ENCODE data around the gene CLASP1. TPM values are rescaled to one million over a fixed set of nuclear protein-coding genes. Genes with fewer than 3 reads are reported as not detected.

Gene CLASP1
- polyA plus RNA-seq, 1 donor (not counting 4 experiments of a cell fraction or from before 2014, with no cell fraction given), result 16.7 TPM

DNA sequence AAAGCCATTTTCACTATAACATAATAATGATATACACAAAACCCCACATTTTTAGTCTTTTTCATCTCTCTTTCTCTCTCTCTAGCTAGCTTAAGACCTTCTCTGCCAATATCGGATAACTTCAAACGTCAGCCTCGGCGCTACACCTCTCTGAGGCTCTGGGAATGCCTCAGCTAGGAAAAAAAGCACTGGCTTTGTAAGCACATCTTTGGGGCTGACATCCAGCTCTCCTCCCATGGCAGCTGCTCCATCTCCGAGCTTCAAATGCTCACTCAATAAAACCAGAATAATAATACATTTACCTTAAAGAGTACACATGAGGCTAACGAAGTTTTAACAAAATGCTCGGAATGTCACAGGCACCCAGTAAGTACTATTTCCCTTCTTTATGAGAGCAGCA is 107.8 kb downstream of the CLASP1 start:
- Histone ChIP-seq H4K20me1 (ENCODE audit: control insufficient read depth, extremely low read depth, insufficient read depth, low read length) (peaks cover 3% of the 10 kb centered on the region), H3K4me1 (ENCODE audit: control insufficient read depth, extremely low read depth, insufficient read depth, low read length) (peaks cover 7% of the 10 kb centered on the region), H2AFZ (ENCODE audit: control insufficient read depth, low read length) (no peak overlapping the region), H3K9me3 (ENCODE audit: control insufficient read depth, low read depth, low read length) (no peaks in the 10 kb centered on the region), H3K27me3 (ENCODE audit: control insufficient read depth, extremely low read depth, insufficient read depth, low read length) (no peaks in the 10 kb centered on the region), H3K9ac (ENCODE audit: control insufficient read depth, extremely low read depth, insufficient read depth, low read length) (no peak overlapping the region), H3K4me3 (ENCODE audit: control insufficient read depth in 2 of 3, extremely low read depth in 1 of 3, insufficient read depth in 2 of 3, low read depth in 1 of 3, low read length in 3 of 3) (no peak overlapping the region), H3K36me3 (ENCODE audit: control insufficient read depth in 2 of 2, extremely low read depth in 1 of 2, insufficient read depth in 2 of 2, low read length in 2 of 2) (no peaks in the 10 kb centered on the region), H3K9me1 (ENCODE audit: control insufficient read depth, extremely low read depth, insufficient read depth, low read length) (no peaks in the 10 kb centered on the region), H3K4me2 (ENCODE audit: control insufficient read depth, extremely low read depth, insufficient read depth, low read depth, low read length) (no peak overlapping the region), H3K79me2 (ENCODE audit: control insufficient read depth, insufficient read depth, low read length) (peaks cover 57% of the 10 kb centered on the region), H3K27ac (ENCODE audit: control insufficient read depth, insufficient read depth, low read length) (no peak overlapping the region)
- no peak for FAIRE-seq
- no peak for DNase-seq (ENCODE audit: low read depth, low spot score)
- dilution Hi-C loops (cut with MboI; ENCODE audit: extremely low pct_ligation_motif_present, low sequenced_read_pairs), result no loop called here
- TF ChIP-seq EZH2 (IDR thresholded peaks at IDR 0.05; ENCODE audit: low read length), result no peak
- TF ChIP-seq, protein P1, sequence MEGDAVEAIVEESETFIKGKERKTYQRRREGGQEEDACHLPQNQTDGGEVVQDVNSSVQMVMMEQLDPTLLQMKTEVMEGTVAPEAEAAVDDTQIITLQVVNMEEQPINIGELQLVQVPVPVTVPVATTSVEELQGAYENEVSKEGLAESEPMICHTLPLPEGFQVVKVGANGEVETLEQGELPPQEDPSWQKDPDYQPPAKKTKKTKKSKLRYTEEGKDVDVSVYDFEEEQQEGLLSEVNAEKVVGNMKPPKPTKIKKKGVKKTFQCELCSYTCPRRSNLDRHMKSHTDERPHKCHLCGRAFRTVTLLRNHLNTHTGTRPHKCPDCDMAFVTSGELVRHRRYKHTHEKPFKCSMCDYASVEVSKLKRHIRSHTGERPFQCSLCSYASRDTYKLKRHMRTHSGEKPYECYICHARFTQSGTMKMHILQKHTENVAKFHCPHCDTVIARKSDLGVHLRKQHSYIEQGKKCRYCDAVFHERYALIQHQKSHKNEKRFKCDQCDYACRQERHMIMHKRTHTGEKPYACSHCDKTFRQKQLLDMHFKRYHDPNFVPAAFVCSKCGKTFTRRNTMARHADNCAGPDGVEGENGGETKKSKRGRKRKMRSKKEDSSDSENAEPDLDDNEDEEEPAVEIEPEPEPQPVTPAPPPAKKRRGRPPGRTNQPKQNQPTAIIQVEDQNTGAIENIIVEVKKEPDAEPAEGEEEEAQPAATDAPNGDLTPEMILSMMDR (optimal IDR thresholded peaks at IDR 0.05 in 1 of 3, IDR thresholded peaks at IDR 0.05 in 1 of 3, conservative IDR thresholded peaks at IDR 0.05 in 1 of 3; ENCODE audit: extremely low read depth in 1 of 3, insufficient read depth in 2 of 3, low read length in 3 of 3), result no peak

DNA sequence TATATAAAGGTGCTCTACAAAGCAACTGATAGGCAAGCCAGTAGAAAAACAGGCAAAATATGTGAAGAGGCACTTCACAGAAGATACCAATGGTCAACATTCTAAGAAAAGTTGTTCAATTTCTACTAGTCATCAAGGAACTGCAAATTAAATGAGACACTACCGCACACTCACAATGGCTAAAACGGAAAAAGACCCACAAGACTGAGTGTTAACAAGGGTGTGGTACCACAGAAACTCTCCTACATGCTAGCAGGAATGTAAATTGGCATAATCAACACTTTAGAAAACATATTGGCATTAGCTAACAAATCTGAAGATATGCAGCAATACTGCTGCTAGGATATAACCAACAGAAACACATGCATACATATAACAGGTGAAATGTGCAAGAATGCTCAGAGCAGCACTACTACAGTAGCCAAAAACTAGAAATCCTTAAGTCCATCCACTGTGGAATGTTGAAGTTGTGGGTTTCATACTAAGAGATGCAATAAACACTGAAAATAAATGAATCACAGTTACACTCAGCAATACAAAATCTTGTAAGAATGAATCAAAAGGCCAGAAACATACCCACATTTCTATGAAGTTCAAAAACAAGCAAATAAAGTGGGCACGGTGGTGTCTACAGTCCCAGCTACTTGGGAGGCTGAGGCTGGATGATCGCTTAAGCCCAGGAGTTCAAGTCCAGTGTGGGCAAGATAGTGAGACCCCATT is 109.4 kb downstream of the CLASP1 start:
- Histone ChIP-seq H3K4me1 (ENCODE audit: control insufficient read depth, extremely low read depth, insufficient read depth, low read length) (peaks cover 7% of the 10 kb centered on the region), H2AFZ (ENCODE audit: control insufficient read depth, low read length) (no peak overlapping the region), H3K79me2 (ENCODE audit: control insufficient read depth, insufficient read depth, low read length) (peaks cover 57% of the 10 kb centered on the region), H4K20me1 (ENCODE audit: control insufficient read depth, extremely low read depth, insufficient read depth, low read length) (peaks cover 3% of the 10 kb centered on the region), H3K4me3 (ENCODE audit: control insufficient read depth in 2 of 3, extremely low read depth in 1 of 3, insufficient read depth in 2 of 3, low read depth in 1 of 3, low read length in 3 of 3) (peak overlapping the region in 2 of 3 experiments; percentile 1 to 51), H3K4me2 (ENCODE audit: control insufficient read depth, extremely low read depth, insufficient read depth, low read depth, low read length) (peak overlapping the region; percentile 50), H3K36me3 (ENCODE audit: control insufficient read depth in 2 of 2, extremely low read depth in 1 of 2, insufficient read depth in 2 of 2, low read length in 2 of 2) (no peaks in the 10 kb centered on the region), H3K9me3 (ENCODE audit: control insufficient read depth, low read depth, low read length) (no peaks in the 10 kb centered on the region), H3K9me1 (ENCODE audit: control insufficient read depth, extremely low read depth, insufficient read depth, low read length) (no peaks in the 10 kb centered on the region), H3K27ac (ENCODE audit: control insufficient read depth, insufficient read depth, low read length) (no peak overlapping the region), H3K27me3 (ENCODE audit: control insufficient read depth, extremely low read depth, insufficient read depth, low read length) (no peaks in the 10 kb centered on the region), H3K9ac (ENCODE audit: control insufficient read depth, extremely low read depth, insufficient read depth, low read length) (no peak overlapping the region)
- FAIRE-seq (peak; percentile 26), DNase-seq (ENCODE audit: low read depth, low spot score) (no peak)
- dilution Hi-C loops (cut with MboI; ENCODE audit: extremely low pct_ligation_motif_present, low sequenced_read_pairs), result no loop called here
- TF ChIP-seq, protein P1 (optimal IDR thresholded peaks at IDR 0.05 in 1 of 3, IDR thresholded peaks at IDR 0.05 in 1 of 3, conservative IDR thresholded peaks at IDR 0.05 in 1 of 3; ENCODE audit: extremely low read depth in 1 of 3, insufficient read depth in 2 of 3, low read length in 3 of 3), result no peak
- TF ChIP-seq EZH2 (IDR thresholded peaks at IDR 0.05; ENCODE audit: low read length), result no peak

Data from keratinocyte (primary cell).